ENCODE results near the gene USH1G.

Gene USH1G

DNA sequence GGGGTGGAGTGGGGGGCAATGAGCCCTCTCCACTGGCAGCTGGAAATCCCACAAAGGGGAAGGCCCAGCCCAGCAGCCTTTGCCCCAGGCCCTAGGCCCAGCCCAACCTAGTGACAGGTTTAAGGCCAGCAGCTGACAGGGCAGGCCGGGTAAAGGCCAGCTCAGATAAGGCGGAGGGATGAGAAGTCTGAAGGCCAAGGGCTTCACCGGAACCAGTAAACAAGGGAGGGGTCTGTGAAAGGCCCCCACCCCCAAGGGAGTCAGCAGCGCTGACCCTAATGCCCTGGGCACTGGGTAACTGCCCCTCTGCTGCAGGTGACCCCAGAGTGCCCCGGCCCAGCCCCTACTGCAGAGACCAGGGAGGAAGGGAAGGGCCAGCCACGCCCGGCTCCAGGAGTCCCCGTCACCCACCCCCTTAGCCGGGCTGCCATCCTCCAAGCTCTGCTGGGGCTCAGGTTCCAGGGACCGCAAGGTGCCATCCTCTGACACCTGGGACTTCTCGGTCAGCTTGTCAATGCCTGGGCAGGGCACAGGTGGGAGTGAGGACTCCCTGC lies 30.2 kb upstream of the USH1G start:
- no peak for ATAC-seq

DNA sequence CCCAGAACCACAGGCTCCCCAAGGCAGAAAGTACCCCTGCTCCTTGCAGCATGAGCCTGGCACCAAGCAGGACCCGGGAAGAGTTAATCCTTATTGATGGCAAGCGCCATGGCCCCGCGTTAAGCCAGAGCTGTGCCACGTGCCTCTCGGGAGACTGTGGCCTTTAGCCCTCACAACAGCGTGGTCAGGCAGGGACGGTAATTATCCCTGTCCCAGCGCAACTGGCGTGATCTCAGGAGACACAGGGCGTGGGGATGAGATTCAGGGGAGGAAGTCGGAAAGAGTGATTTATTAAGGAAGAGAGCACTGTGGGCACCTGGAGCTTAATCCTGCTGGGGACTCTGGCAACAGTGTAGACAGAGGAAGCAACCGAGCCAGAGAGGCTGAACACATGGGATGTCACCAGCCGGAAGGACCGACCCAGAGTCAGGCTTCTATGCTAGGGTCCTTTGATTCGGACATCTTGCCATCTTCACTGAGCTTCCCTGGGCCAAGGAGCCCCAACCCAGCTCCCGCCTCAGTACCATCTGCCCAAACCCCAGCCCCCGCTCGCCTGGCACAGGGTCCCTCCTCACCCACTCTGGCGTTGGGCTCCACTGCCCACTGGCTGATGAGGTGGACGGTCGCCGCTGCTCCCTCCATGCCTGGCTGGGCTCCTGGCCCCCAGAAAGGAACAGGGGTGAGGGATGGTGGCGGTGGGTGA lies 29.5 kb upstream of the USH1G start:
- ATAC-seq: no peak

DNA sequence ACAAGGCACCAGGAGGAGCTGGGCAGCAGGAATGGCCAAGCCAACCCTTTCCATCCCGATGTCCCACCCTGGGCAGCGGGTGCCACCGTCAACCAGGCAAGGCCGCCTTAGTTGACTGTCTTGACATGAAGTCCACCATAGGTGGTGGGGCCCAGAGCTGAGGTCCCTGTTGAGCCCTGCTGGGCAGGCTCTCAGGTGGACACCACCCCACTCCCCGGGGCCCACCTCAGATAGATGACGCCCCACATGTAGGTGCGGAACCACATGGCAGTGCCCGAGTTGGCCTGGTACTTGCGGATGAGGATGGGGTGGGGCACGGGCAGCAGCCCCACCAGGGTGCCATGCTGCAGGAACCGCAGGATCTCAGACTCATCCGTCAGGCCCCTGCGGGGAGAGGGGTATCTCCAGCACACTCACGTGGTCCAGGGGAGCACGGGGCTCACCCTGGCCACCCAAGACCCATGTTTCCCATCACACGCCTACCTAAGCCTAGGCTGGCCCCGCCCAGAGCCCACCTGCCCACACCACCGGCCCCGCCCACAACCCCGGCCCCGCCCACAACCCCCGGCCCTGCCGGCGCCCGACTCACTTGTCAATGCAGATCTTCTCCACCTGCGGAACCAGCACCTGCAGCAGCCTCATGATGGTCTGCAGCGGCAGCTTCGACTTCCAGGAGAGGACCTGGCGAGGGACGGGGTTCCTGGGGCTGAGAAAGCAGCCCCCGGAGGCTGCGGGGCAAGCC lies 28.8 kb upstream of the USH1G start:
- ATAC-seq: no peak

DNA sequence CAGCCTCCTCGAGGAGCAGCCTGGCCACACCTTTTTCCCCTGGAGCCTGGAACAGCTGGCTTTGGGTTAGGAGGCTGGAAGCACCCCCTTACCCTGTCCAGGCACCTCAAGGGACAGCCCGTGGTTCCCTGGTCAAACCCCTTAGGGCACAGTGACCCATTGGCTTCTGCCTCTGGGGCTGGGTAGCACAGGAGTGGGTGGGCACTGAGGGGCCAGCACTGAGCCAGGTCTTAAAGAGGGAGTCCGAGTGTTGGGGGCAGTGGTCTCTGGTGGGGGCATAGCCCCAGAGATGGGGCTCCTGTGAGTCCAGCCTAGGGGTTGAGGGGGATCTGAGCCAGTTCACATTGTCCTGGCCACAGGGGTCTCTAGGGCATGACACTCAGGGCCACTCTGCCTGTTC lies 28.0 kb upstream of the USH1G start:
- no peak for ATAC-seq

DNA sequence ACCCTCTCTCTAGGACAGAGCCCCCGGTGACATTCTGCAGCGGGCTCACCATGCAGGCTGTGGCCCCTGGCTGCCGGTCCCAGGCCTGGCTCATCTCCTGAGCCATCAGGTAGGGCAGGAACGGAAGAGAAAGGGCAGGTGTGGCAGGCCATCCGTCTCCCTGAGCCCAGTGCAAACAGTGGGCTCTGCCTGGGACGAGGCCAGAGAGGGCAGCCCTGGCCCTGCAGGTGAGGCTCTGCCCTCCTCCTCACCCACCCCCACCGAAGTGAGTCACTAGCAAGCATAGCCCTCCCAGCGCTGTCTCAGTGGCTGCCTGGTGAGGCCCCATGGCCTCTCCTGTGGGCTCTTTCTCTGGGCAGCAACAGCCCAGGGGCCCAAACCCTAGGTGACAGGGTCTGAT lies 27.2 kb upstream of the USH1G start:
- ATAC-seq: no peak

DNA sequence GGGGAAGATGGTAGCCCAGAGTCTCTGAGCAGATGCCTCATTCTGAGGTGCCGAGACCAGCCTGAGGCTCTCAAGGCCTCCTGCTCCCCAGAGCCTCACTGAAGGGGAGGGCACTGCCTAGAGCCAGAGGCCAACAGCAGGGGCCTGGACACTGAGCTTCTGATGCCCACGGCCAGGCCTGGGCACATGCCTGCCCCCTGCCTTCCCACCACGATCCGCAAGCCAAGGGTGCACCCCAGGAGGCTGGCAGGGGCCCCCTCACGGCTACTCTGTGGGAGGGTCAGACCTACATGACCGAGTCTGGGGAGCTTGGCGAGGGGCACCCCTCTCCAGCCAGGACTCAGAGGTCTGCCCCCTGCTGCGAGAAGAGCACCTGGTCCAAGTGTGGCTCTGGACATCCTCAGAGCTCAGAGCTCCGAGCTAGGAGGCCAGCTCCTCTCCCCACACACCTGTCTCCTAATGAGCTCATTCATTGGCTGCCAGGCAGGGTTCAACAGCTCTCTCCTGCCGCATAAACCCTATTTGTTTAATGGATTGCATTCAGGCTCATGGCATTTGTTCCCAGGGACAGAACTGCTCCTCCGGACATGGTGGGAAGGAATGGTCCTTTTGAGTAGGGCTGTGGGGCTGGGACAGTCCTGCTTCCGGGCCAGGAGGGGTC lies 26.5 kb upstream of the USH1G start:
- no peak for ATAC-seq

DNA sequence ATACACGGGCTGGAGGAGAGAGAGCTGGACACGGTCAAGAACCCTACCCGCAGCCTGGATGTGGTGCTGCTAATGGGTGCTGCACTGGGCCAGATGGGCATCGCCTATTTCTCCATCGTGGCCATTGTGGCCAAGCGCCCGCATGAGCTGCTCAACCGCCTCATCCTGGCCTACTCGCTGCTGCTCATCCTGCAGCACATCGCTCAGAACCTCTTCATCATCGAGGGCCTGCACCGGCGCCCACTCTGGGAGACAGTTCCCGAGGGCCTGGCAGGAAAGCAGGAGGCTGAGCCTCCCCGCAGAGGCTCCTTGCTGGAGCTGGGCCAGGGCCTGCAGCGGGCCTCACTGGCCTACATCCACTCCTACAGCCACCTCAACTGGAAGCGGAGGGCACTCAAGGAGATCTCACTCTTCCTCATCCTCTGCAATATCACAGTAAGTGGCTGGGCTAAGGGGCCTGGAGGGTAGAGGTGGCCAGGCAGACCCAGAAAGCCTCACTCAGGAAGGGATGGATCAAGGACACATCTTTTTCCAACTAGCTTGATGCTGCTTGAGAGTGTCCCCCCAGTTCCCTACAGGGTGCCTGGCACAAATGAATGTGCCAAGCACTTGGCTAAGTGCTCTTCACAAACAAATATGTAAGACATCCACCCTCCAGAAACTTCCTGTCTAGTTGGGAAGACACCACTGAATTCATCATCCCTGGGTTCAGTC lies 24.1 kb upstream of the USH1G start:
- no peak for ATAC-seq

DNA sequence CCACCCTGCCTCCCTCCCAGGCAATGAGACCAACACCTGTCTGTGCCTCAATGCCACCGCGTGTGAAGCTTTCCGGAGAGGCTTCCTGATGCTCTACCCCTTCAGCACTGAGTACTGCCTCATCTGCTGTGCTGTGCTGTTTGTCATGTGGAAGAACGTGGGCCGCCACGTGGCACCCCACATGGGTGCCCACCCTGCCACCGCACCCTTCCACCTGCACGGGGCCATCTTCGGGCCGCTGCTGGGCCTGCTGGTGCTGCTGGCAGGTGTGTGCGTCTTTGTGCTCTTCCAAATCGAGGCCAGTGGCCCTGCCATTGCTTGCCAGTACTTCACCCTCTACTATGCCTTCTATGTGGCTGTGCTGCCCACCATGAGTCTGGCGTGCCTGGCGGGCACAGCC lies 23.6 kb upstream of the USH1G start:
- ATAC-seq: no peak

DNA sequence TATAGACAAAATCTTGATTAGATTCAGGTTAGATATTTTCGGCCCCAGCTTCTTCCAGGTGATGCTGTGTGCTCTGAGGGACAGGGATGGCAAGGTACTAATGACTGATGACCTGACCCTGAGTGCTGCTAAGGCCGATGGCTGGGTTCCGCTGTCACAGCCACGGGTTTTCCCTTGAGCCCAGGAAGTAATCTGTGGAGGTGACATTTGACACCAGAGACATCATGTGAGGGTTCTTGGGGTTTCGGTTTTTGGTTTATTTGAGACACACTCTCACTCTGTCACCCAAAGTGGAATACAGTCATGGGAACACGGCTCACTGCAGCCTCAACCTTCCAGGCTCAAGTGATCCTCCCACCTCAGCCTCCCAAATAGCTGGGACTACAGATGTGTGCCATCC lies 22.5 kb upstream of the USH1G start:
- ATAC-seq: no peak

DNA sequence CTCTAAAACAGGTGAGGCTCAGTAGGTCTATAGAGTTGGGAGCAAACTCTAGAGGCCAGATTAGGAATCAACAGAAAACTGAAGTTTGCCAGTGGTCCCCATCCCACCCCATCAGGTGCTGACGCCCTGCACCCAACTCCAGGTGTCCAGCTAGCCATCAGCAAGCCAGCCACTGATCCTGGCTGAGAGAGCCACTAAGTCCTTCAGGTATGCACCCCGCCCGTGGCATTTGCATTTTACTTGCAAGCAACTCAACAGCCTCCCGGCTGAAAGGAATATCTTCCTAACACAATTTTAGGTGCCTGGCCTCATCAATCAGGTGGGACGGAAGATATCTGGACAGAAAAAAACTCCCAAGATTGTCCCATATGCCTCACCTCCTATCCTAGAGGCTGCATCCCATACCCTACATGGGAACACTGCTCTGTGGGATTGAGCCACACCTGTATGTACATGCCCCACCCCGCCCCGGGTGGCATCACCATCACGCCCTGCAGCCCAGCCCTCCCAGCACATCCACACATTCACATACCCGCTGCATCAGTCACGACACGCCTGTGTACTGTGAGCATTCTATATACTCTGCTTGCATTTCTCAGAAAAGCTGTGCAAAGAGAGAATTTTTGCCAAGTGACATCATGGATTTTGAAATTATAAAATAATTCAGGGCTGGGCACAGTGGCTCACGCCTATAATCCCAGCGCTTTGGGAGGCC lies 20.9 kb upstream of the USH1G start:
- ATAC-seq: no peak

DNA sequence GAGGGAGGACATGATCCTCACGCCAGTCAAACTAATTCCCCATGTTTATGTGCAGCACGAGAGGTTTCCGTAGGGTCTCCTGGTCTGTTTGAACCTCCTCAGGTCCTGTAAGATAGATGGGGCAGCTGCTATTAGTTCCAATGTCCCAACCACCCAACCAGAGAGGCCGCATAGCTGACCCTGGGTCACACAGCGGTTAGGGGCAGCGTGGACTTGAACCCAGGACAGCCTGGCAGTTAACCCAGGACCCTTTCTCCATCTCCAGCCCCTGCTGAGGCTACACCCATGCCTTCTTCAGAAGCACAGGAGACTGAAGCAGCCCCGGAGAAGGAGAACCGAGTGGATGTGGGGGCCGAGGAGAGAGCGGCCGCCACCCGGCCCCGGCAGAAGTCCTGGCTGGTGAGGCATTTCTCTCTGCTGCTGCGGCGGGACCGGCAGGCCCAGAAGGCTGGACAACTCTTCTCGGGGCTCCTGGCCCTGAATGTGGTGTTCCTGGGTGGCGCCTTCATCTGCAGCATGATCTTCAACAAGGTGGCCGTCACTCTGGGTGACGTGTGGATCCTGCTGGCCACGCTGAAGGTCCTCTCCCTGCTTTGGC lies 18.2 kb upstream of the USH1G start:
- ATAC-seq: no peak

DNA sequence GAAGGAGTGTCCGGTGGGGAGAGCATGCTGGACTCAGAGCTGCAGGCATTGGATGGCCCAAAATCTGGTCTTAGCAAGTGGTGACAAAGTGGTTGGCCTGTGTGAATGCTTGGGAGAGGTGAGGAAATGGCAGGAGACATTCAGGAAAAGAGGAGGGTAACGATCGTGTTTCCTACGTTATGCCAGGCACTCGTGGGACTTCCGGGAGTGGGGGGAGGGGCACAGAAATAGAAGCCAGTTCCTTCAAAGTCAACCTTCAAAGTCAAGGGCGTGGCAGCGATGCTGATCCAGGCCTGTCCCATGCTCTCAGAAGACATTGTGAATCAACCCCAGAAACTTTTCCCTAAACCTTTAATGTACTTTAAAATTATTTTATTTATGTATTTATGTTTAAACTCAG lies 16.5 kb upstream of the USH1G start:
- ATAC-seq: no peak

DNA sequence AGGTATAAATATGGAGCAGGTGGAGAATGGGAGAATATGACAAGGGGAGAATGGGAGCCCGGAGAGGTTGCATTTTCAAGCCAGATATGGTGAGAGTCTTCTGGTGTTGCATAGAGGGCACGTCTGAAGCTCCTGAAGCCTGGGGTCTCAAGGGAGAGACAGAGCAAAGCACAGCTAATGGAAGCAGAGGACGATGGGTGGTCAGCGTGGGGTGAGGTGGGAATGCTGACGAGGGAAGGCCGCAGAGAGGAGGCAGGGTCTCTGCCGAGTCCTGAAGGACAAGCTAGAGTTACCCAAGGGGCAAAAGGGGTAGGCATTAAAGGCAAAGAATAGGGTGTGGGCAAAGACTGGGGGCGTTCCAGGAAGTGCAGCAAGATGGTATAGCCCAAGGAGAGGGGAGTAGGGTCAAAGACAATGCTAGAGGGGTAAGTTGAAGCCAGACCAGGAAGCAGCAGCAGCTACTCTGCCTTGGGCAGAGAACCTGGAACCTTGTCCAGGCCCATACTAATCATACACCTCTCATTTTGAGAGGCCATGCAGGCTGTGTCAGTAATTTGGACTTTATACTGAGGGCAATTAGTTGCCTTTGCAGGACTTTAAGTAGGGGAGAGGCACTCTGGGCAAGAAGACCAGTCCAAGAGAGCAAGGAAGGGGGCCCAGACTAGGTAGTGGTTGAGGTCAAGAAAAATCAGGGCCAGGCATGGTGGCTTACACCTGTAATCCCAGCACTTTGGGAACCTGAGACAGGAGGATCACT lies 15.3 kb upstream of the USH1G start:
- no peak for ATAC-seq

DNA sequence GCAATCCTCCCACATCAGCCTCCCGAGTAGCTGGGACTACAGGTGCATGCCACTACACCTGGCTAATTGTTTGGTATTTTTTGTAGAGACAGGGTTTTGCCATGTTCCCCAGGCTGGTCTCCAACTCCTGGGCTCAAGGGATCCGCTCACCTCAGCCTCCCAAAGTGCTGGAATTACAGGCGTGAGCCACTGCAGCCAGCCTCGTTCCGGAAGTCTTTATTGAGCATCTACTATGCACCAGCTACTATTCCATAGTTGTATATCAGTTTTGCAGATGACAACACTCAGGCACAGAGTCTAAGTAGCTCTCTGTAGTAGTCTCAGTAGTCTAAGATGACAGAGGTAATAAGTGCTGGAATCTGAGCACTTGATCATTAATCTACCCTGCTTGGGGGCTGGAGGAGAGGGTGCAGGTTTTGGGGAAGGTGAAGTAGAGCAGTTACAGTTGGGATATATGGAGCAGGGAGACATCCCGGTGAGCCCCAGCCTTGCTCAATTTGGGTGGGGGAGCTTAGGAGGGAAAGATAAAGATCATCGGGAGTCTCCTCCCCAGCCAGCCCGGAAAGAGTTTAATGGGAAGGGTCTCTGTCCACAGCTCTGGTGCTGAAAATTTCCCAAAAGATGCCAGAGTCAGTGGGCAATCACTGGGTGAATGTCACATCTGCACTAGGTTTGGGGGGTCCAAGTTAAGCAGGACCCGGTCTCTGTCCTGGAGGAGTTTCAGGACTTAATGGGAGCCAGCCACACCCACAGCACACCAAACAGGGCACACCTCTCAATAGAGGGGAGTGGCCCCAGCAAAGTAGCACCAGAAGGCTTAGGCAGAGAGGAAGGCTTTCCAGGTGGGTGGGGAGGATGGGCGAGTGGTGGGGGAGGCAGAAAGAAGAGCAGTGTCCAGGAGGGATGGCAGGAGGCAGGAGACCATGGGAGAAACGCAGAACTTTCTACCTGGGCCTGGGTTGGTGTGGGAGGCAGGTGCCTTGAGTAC lies 14.3 kb upstream of the USH1G start:
- no peak for ATAC-seq

DNA sequence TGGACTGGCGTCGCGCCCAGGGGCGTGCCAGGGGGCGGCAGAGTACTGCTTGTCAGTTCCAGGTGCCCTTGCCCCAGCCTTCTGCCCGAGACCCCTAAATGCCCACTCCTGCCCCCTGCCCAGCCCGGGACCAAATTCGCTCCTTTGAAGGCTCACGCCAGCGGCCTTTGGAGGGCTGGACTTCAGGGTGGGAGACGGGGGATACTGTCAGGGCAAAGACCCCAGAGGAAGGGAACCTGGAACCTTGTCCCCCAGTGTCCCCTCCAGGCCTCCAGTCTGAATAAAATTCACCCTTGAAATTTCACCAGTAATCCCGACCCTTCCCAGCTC lies 13.4 kb upstream of the USH1G start:
- no peak for ATAC-seq

DNA sequence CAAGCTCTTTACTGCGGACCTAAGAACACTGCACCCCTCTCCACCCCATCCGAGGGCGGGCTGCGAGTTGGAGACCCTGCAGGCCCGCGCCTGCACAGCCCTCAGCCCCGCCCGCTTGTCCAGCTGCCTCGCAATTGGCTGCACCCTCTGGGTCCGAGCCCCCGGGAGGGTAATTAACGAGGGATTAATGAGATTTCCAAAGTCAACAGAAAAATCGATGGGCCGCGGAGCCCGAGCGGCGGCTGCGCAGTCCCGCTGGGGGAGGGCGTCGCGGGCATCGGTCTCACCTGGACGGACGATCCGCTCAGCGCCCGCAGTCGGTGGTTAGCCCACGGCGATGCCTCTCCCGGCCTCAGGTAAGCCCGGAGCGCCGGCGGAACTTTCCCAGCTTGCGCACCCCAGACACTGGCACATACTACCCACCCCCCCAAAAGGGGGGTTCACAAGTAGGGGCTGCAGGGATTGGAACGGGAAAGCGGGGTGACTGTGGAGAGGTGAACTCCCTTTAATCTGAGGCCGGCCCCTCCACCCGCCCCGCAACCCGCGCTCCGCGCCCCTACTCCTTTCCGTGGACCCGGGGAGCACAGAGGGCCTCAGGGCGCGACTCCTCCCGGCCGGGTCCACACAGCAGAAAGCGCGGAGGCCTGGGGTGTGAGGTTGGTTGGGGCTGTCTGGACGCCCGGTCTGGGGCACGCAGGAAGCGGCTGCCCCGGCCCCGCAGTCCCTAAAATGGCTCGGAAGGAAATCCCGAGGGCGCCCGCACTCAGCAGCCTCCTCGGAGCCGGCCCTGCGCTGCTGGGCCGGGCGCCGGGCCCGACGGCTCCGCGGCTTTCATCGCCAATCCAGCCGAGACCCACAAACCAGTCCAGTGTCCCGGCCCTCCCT lies 12.8 kb upstream of the USH1G start, which contains the start of gene OTOP3:
TSS of gene OTOP3 (plus strand) at position 314 of the 885 bp plus-strand sequence. CDS start at position 338, 24 bp downstream.
- no peak for ATAC-seq

DNA sequence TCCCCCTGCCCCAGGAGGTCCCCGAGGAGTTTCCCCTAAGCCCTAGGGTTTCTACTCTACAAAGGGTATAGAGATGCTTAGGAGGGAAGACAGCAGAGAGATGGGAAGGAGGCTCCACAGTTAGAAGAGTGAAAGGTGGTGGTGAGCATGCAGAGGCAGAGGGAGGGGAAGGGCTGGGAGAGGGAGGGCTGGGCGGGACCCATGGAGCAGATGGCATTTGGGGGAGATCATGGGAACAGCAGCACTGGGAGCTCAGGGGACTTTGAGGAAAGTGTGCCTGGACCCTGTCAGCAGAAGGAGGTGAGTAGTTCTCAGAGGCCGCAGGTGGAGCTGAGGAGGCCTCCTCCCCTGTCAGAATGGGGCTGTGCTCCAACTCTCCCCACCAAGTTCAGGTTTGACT lies 12.0 kb upstream of the USH1G start:
- no peak for ATAC-seq

DNA sequence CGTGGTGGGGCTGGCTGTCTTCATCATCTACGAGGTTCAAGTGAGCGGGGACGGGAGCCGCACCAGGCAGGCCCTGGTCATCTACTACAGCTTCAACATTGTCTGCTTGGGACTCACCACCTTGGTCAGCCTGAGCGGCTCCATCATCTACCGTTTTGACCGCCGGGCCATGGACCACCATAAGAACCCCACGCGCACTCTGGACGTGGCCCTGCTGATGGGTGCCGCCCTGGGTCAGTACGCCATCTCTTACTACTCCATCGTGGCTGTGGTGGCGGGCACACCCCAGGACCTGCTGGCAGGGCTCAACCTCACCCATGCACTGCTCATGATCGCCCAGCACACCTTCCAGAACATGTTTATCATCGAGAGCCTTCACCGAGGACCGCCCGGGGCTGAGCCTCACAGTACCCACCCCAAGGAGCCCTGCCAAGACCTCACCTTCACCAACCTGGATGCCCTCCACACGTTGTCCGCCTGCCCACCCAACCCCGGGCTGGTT lies 7.5 kb upstream of the USH1G start:
- no peak for ATAC-seq

DNA sequence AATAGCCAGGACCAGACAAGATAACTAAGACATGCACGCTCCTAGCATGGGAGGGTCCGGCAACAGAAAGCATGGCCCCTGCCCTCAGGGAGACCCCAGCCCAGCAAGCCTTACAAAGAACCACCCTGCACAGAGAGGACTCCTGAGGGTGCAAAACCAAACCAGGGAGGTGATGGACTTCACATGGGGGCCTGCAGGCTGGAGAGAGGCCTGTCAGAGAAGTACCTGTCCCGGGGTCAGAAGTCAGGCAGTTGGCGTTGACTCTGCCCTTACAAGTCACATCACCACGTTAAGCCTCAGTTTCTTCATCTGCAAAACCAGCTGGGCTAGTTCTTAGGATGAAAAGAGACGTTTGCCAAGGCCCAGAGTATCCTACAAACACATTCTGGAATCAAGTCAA lies 5.7 kb upstream of the USH1G start:
- ATAC-seq: no peak

All from activated CD4-positive, CD25-positive, alpha-beta regulatory T cell treated with anti-CD3 and anti-CD28 coated beads, Interleukin-2, amount 50 U/mL, for 24 hours (primary cell).